ENCODE measurements around the gene TSPAN1.

TSPAN1 gene

GRCh38 chr1:46191033-46191701 is 16.3 kb downstream of the TSPAN1 start:
- no peak overlapping the region for H3K9ac ChIP-seq (ENCODE audit: low read depth, low read length)
- no peaks in the 10 kb centered on the region for H3K27me3 ChIP-seq (ENCODE audit: insufficient read depth, low read length)
- H3K4me3 ChIP-seq (ENCODE audit: low read length): no peak overlapping the region
- H3K4me1 ChIP-seq (ENCODE audit: insufficient read depth, low read length): no peaks in the 10 kb centered on the region
- no peaks in the 10 kb centered on the region for H3K9me3 ChIP-seq (ENCODE audit: insufficient read depth, low read depth, low read length)
- no peak overlapping the region for H3K27ac ChIP-seq (ENCODE audit: low read length)
- H3K36me3 ChIP-seq (ENCODE audit: insufficient read depth, low read depth, low read length): peaks cover 57% of the 10 kb centered on the region

GRCh38 chr1:46192171-46192570 is 17.3 kb downstream of the TSPAN1 start:
- no peaks in the 10 kb centered on the region for H3K4me1 ChIP-seq (ENCODE audit: insufficient read depth, low read length)
- peaks cover 57% of the 10 kb centered on the region for H3K36me3 ChIP-seq (ENCODE audit: insufficient read depth, low read depth, low read length)
- no peaks in the 10 kb centered on the region for H3K9me3 ChIP-seq (ENCODE audit: insufficient read depth, low read depth, low read length)
- no peak overlapping the region for H3K4me3 ChIP-seq (ENCODE audit: low read length)
- no peaks in the 10 kb centered on the region for H3K27me3 ChIP-seq (ENCODE audit: insufficient read depth, low read length)
- H3K9ac ChIP-seq (ENCODE audit: low read depth, low read length): no peak overlapping the region
- no peak overlapping the region for H3K27ac ChIP-seq (ENCODE audit: low read length)

GRCh38 chr1:46193285-46193684 is 18.4 kb downstream of the TSPAN1 start:
- H3K4me1 ChIP-seq (ENCODE audit: insufficient read depth, low read length): no peaks in the 10 kb centered on the region
- no peaks in the 10 kb centered on the region for H3K27me3 ChIP-seq (ENCODE audit: insufficient read depth, low read length)
- H3K27ac ChIP-seq (ENCODE audit: low read length): no peak overlapping the region
- H3K36me3 ChIP-seq (ENCODE audit: insufficient read depth, low read depth, low read length): peaks cover 50% of the 10 kb centered on the region
- H3K9me3 ChIP-seq (ENCODE audit: insufficient read depth, low read depth, low read length): no peaks in the 10 kb centered on the region
- H3K4me3 ChIP-seq (ENCODE audit: low read length): no peak overlapping the region
- no peak overlapping the region for H3K9ac ChIP-seq (ENCODE audit: low read depth, low read length)

- Histone ChIP-seq H3K36me3 (ENCODE audit: insufficient read depth, low read depth, low read length) (peaks cover 50% of the 10 kb centered on the region), H3K9me3 (ENCODE audit: insufficient read depth, low read depth, low read length) (no peaks in the 10 kb centered on the region), H3K4me3 (ENCODE audit: low read length) (no peak overlapping the region), H3K4me1 (ENCODE audit: insufficient read depth, low read length) (no peaks in the 10 kb centered on the region), H3K9ac (ENCODE audit: low read depth, low read length) (no peak overlapping the region), H3K27ac (ENCODE audit: low read length) (no peak overlapping the region), H3K27me3 (ENCODE audit: insufficient read depth, low read length) (no peaks in the 10 kb centered on the region)
These were observed 19.2 kb downstream of the TSPAN1 start for GRCh38 chr1:46193984-46194570.

GRCh38 chr1:46194641-46195193 is 19.8 kb downstream of the TSPAN1 start:
- Histone ChIP-seq H3K4me3 (ENCODE audit: low read length) (no peak overlapping the region), H3K4me1 (ENCODE audit: insufficient read depth, low read length) (peaks cover 3% of the 10 kb centered on the region; the same call in 1 of the 2 replicates), H3K27me3 (ENCODE audit: insufficient read depth, low read length) (no peaks in the 10 kb centered on the region), H3K9me3 (ENCODE audit: insufficient read depth, low read depth, low read length) (no peaks in the 10 kb centered on the region), H3K9ac (ENCODE audit: low read depth, low read length) (no peak overlapping the region), H3K36me3 (ENCODE audit: insufficient read depth, low read depth, low read length) (peaks cover 44% of the 10 kb centered on the region), H3K27ac (ENCODE audit: low read length) (no peak overlapping the region)

- H3K9me3 ChIP-seq (ENCODE audit: insufficient read depth, low read depth, low read length): no peaks in the 10 kb centered on the region
- no peak overlapping the region for H3K9ac ChIP-seq (ENCODE audit: low read depth, low read length)
- H3K27ac ChIP-seq (ENCODE audit: low read length): no peak overlapping the region
- peaks cover 3% of the 10 kb centered on the region; the same call in 1 of the 2 replicates for H3K4me1 ChIP-seq (ENCODE audit: insufficient read depth, low read length)
- no peaks in the 10 kb centered on the region for H3K27me3 ChIP-seq (ENCODE audit: insufficient read depth, low read length)
- H3K36me3 ChIP-seq (ENCODE audit: insufficient read depth, low read depth, low read length): peaks cover 36% of the 10 kb centered on the region
- no peak overlapping the region for H3K4me3 ChIP-seq (ENCODE audit: low read length)
These were observed 21.7 kb downstream of the TSPAN1 start for GRCh38 chr1:46196609-46197008.

- Histone ChIP-seq H3K4me3 (ENCODE audit: low read length) (peak overlapping the region; percentile 89), H3K27ac (ENCODE audit: low read length) (no peak overlapping the region), H3K36me3 (ENCODE audit: insufficient read depth, low read depth, low read length) (peaks cover 27% of the 10 kb centered on the region), H3K27me3 (ENCODE audit: insufficient read depth, low read length) (no peaks in the 10 kb centered on the region), H3K9ac (ENCODE audit: low read depth, low read length) (peak overlapping the region; percentile 90), H3K9me3 (ENCODE audit: insufficient read depth, low read depth, low read length) (no peaks in the 10 kb centered on the region), H3K4me1 (ENCODE audit: insufficient read depth, low read length) (peaks cover 3% of the 10 kb centered on the region; the same call in 1 of the 2 replicates)
These were observed 22.7 kb downstream of the TSPAN1 start for GRCh38 chr1:46197560-46197963.

GRCh38 chr1:46197964-46198811 is 23.3 kb downstream of the TSPAN1 start, which contains the start of gene POMGNT1:
TSS of gene POMGNT1 (minus strand) at chr1:46198434. CDS start at chr1:46197821, 613 bp downstream.
- Histone ChIP-seq H3K36me3 (ENCODE audit: insufficient read depth, low read depth, low read length) (peaks cover 21% of the 10 kb centered on the region), H3K9me3 (ENCODE audit: insufficient read depth, low read depth, low read length) (no peaks in the 10 kb centered on the region), H3K4me1 (ENCODE audit: insufficient read depth, low read length) (peaks cover 3% of the 10 kb centered on the region; the same call in 1 of the 2 replicates), H3K4me3 (ENCODE audit: low read length) (peak within 1 kb of the TSS; percentile 90), H3K9ac (ENCODE audit: low read depth, low read length) (peak within 1 kb of the TSS; percentile 90), H3K27me3 (ENCODE audit: insufficient read depth, low read length) (no peaks in the 10 kb centered on the region), H3K27ac (ENCODE audit: low read length) (no peak within 1 kb of the TSS)

GRCh38 chr1:46199233-46199749 is 24.4 kb downstream of the TSPAN1 start:
- Histone ChIP-seq H3K9me3 (ENCODE audit: insufficient read depth, low read depth, low read length) (no peaks in the 10 kb centered on the region), H3K9ac (ENCODE audit: low read depth, low read length) (no peak overlapping the region), H3K4me3 (ENCODE audit: low read length) (peak overlapping the region; percentile 90; the same call in 1 of the 2 replicates), H3K4me1 (ENCODE audit: insufficient read depth, low read length) (peaks cover 3% of the 10 kb centered on the region; the same call in 1 of the 2 replicates), H3K36me3 (ENCODE audit: insufficient read depth, low read depth, low read length) (peaks cover 12% of the 10 kb centered on the region; the same call in 1 of the 2 replicates), H3K27ac (ENCODE audit: low read length) (no peak overlapping the region), H3K27me3 (ENCODE audit: insufficient read depth, low read length) (0 out of 2 replicates have a peak, but pooled peaks cover 4% of the 10 kb centered on the region)

- Histone ChIP-seq H3K27ac (ENCODE audit: low read length) (no peak overlapping the region), H3K4me3 (ENCODE audit: low read length) (peak overlapping the region; percentile 97), H3K9ac (ENCODE audit: low read depth, low read length) (peak overlapping the region; percentile 79; the same call in 1 of the 2 replicates), H3K9me3 (ENCODE audit: insufficient read depth, low read depth, low read length) (no peaks in the 10 kb centered on the region), H3K36me3 (ENCODE audit: insufficient read depth, low read depth, low read length) (no peaks in the 10 kb centered on the region), H3K4me1 (ENCODE audit: insufficient read depth, low read length) (peaks cover 3% of the 10 kb centered on the region; the same call in 1 of the 2 replicates), H3K27me3 (ENCODE audit: insufficient read depth, low read length) (0 out of 2 replicates have a peak, but pooled peaks cover 4% of the 10 kb centered on the region)
These were observed 29.0 kb downstream of the TSPAN1 start for GRCh38 chr1:46203738-46204405.

- Histone ChIP-seq H3K27me3 (ENCODE audit: insufficient read depth, low read length) (0 out of 2 replicates have a peak, but pooled peaks cover 4% of the 10 kb centered on the region), H3K27ac (ENCODE audit: low read length) (no peak overlapping the region)
These were observed 29.5 kb downstream of the TSPAN1 start for GRCh38 chr1:46204406-46204742.

More at GRCh38 chr1:46204406-46204742, 29.5 kb downstream of the TSPAN1 start:
- no peaks in the 10 kb centered on the region for H3K9me3 ChIP-seq (ENCODE audit: insufficient read depth, low read depth, low read length)
- no peaks in the 10 kb centered on the region for H3K36me3 ChIP-seq (ENCODE audit: insufficient read depth, low read depth, low read length)
- no peak overlapping the region for H3K9ac ChIP-seq (ENCODE audit: low read depth, low read length)
- peak overlapping the region; percentile 97 for H3K4me3 ChIP-seq (ENCODE audit: low read length)
- H3K4me1 ChIP-seq (ENCODE audit: insufficient read depth, low read length): peaks cover 2% of the 10 kb centered on the region; the same call in 1 of the 2 replicates

Measured in iPS-20b (cell line).